Measurements from ENCODE around the gene TRAF2. TPM values are rescaled to one million over a fixed set of nuclear protein-coding genes. Genes with fewer than 3 reads are reported as not detected.

TRAF2 gene
- total and polyA plus RNA-seq, 2 of the 8 experiments (the other 6 are each of a cell fraction or from before 2014, with no cell fraction given): 26.9 to 50.2 TPM

- H2BK12ac ChIP-seq (ENCODE audit: low read depth, low read length): peak overlapping the region; percentile 39; the same call in 1 of the 2 replicates
- H3K18ac ChIP-seq (ENCODE audit: extremely low read depth, low read length): no peak overlapping the region
- H3K36me3 ChIP-seq (ENCODE audit: control insufficient read depth in 2 of 4, insufficient read depth in 4 of 4, low read length in 3 of 4): peaks cover 6 to 25% (median 11%) of the 10 kb centered on the region in 4 experiments; a peak in 6 of 8 replicates
- no peak overlapping the region for H4K5ac ChIP-seq (ENCODE audit: insufficient read length, low read depth, low read length)
- no peak overlapping the region for H2BK20ac ChIP-seq (ENCODE audit: low read length)
- H3K14ac ChIP-seq (ENCODE audit: insufficient read length): no peak overlapping the region
- ChIA-PET CTCF (ENCODE audit: partially characterized antibody) (interaction anchor here (0.6 to 4.4 kb wide), 15 partner anchors 9 to 338 kb away, joined by 3 to 63 read pairs (median 4); partner anchors contain the start of genes ABCA2, CLIC3, FUT7 and MAMDC4), POLR2A (ENCODE audit: partially characterized antibody) (no interaction called here)
- H2BK15ac ChIP-seq (ENCODE audit: low read length): peak overlapping the region; percentile 89; the same call in 1 of the 2 replicates
- no peak for FAIRE-seq
- H3K4me3 ChIP-seq (ENCODE audit: extremely low read depth in 1 of 4, insufficient read depth in 2 of 4, low read depth in 3 of 4, low read length in 4 of 4): no peak overlapping the region
- H3K9me3 ChIP-seq (ENCODE audit: insufficient read depth in 2 of 2, low read depth in 1 of 2, low read length in 1 of 2): no peaks in the 10 kb centered on the region
- H4K8ac ChIP-seq (ENCODE audit: extremely low read depth, insufficient read depth, low read length): no peak overlapping the region
- no peak overlapping the region for H4K91ac ChIP-seq (replicated peaks; ENCODE audit: insufficient read length, low read length)
- H3K79me2 ChIP-seq (ENCODE audit: control insufficient read depth in 1 of 2, insufficient read depth in 2 of 2, low read length in 2 of 2): peaks cover 0 to 3% of the 10 kb centered on the region in 2 experiments; a peak in 1 of 4 replicates
- H2AFZ ChIP-seq (ENCODE audit: low read length): no peak overlapping the region
- no peak overlapping the region for H3K56ac ChIP-seq (replicated peaks; ENCODE audit: insufficient read length, low read depth, low read length)
- no peaks in the 10 kb centered on the region for H3K27me3 ChIP-seq (replicated peaks in 1 of 4; ENCODE audit: control insufficient read depth in 3 of 4, extremely low read depth in 1 of 4, insufficient read depth in 3 of 4, low read length in 3 of 4)
- H2BK120ac ChIP-seq (replicated peaks; ENCODE audit: low read depth, low read length): no peak overlapping the region
- H3K4me1 ChIP-seq (replicated peaks in 1 of 4; ENCODE audit: control insufficient read depth in 3 of 4, insufficient read depth in 4 of 4, low read length in 3 of 4): peaks cover 0 to 23% (median 14%) of the 10 kb centered on the region in 4 experiments; a peak in 5 of 7 replicates
- peak in 1 of 2 experiments; percentile 50 for DNase-seq (ENCODE audit: low read depth in 1 of 2, low spot score in 2 of 2)
- no peak overlapping the region for H3K27ac ChIP-seq (ENCODE audit: low read depth, low read length)
- H2BK5ac ChIP-seq (ENCODE audit: low read depth, low read length): no peak overlapping the region
- no peak overlapping the region for H2AK5ac ChIP-seq (ENCODE audit: low read depth, low read length)
- 83% methylated on average over 25 of the region's 30 CpGs; no CpG with 5 or more reads in 1 of the 2 experiments for WGBS, 2 experiments (ENCODE audit: extremely low coverage in 1 of 2, insufficient coverage in 1 of 2, insufficient read length in 1 of 2, insufficient replicate concordance in 2 of 2, low coverage in 1 of 2, low lambda C conversion rate in 2 of 2, missing lambda C conversion rate in 1 of 2)
- no peaks in the 10 kb centered on the region for H3K79me1 ChIP-seq (ENCODE audit: low read depth, low read length)
- peaks cover 8% of the 10 kb centered on the region; the same call in 1 of the 2 replicates for H3K23me2 ChIP-seq (ENCODE audit: low read depth, low read length)
- no peak overlapping the region for H3K23ac ChIP-seq (ENCODE audit: insufficient read length)
- peaks cover 5 to 17% of the 10 kb centered on the region in 2 experiments for H4K20me1 ChIP-seq (replicated peaks in 1 of 2; ENCODE audit: control insufficient read depth in 1 of 2, insufficient read depth in 2 of 2, low read length in 2 of 2)
- H3K4ac ChIP-seq (replicated peaks; ENCODE audit: insufficient read length, low read depth, low read length): no peak overlapping the region
- 0 out of 7 replicates have a peak overlapping the region, but pooled peaks of 1 of the 4 experiments have one; percentile 20 for H3K9ac ChIP-seq (replicated peaks in 1 of 4; ENCODE audit: extremely low read depth in 1 of 4, low read depth in 3 of 4, low read length in 3 of 4)
- H3K4me2 ChIP-seq (ENCODE audit: insufficient read depth in 1 of 2, low read depth in 2 of 2, low read length in 2 of 2): no peak overlapping the region
- TF ChIP-seq E2F6 (IDR thresholded peaks at IDR 0.05) (no peak), SP1 (IDR thresholded peaks at IDR 0.05; ENCODE audit: low read depth, low read length) (no peak), RNF2 (IDR thresholded peaks at IDR 0.05; ENCODE audit: borderline replicate concordance, low read depth, low read length, missing control alignments, poor library complexity, severe bottlenecking) (no peak), MAX (IDR thresholded peaks at IDR 0.05) (no peak), NRF1 (IDR thresholded peaks at IDR 0.05; ENCODE audit: low read depth, low read length) (no peak), EZH2 (IDR thresholded peaks at IDR 0.05; ENCODE audit: low read depth, low read length, severe bottlenecking) (no peak), TEAD4 (IDR thresholded peaks at IDR 0.05; ENCODE audit: low read depth, low read length) (no peak), CTBP2 (IDR thresholded peaks at IDR 0.05; ENCODE audit: borderline replicate concordance, insufficient read depth, insufficient read length, low read length) (no peak), SAP30 (IDR thresholded peaks at IDR 0.05; ENCODE audit: insufficient read depth, insufficient replicate concordance, low read length) (no peak)
Measured at GRCh38 chr9:136945333-136946227, 59.3 kb downstream of the TRAF2 start.

Data from H1 (cell line).